Body of pancreas (tissue), 4 donors: ENCODE data around the gene LRG1.
A peak's percentile ranks its signal among the peaks of the same experiment; 100 is the strongest.

Experiments used
- POLR2A ChIP-seq, 3 donors: fragments of 450-650 bp; IDR thresholded peaks; one replicate each; pipeline ENCODE4 v1.6.1; 2016; ENCODE audit warnings: antibody characterized with exemption in 3 of 3, mild to moderate bottlenecking in 2 of 3
- TF ChIP-seq, protein P1 (sequence below), 7 experiments: fragments of 450-650 bp in 4 of 7; fragments of 200-600 bp in 3 of 7; sonication (generic) in 3 of 7; IDR thresholded peaks; one replicate each; pipeline ENCODE4 v1.5.1; 2016 to 2019; ENCODE audit warnings: antibody characterized with exemption in 7 of 7

DNA sequence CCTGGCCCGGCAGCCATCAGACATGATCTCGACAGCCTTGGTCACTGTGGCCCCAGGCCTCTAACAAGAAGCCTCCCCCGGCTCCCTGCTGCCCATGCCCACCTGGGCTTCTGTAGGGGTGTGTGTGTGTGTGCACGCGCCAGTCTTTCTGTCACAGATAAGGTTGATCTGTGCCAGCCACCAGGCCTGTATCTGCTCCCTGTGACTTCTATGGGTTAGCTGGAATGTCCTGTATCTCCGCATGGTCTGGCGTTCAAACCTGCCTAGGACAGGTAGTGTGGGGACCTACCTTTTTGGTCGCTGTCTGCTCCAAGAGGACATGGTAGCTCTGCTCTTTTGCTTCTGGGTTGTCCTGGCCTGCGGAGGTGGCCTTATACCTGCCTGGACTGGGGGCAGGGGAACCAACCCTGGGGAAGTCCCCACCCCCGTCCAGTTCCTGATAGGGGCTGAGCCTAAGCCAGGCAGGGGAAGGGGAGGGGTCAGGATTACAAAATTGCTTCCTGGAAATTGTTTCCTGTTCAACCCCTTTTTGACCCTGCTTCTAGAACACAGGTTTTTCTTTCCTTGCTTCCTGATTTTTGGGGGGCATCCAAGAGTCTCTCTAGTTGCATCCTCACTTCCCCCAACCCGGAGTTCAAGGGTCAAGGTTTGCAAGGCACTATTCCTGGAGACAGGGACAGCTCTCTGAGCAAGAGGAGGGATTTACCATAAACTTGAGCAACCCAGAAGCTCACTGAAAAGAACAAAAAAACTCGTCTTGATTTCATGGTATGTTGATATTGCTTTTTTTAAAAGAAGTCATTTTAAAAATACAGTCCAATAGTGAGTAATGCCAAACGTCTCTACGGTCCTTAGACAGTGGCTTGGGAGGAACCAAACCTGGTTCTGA lies at the start of gene LRG1:
- TF ChIP-seq, protein P1, sequence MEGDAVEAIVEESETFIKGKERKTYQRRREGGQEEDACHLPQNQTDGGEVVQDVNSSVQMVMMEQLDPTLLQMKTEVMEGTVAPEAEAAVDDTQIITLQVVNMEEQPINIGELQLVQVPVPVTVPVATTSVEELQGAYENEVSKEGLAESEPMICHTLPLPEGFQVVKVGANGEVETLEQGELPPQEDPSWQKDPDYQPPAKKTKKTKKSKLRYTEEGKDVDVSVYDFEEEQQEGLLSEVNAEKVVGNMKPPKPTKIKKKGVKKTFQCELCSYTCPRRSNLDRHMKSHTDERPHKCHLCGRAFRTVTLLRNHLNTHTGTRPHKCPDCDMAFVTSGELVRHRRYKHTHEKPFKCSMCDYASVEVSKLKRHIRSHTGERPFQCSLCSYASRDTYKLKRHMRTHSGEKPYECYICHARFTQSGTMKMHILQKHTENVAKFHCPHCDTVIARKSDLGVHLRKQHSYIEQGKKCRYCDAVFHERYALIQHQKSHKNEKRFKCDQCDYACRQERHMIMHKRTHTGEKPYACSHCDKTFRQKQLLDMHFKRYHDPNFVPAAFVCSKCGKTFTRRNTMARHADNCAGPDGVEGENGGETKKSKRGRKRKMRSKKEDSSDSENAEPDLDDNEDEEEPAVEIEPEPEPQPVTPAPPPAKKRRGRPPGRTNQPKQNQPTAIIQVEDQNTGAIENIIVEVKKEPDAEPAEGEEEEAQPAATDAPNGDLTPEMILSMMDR (IDR thresholded peaks at IDR 0.05): no peak
- TF ChIP-seq POLR2A (IDR thresholded peaks at IDR 0.05): peak; percentile 91 to 99 (median 99)
